HG03354 (cell line): ENCODE measurements around the gene ATXN10.

Experiments
- ATAC-seq: cut with Tn5 transposase; IDR thresholded peaks from one replicate; pipeline ENCODE4 v1.9.1; 2021; ENCODE audit warnings: mild to moderate bottlenecking; ENCODE audit not compliant: unreplicated experiment, poor library complexity, severe bottlenecking

ATXN10 gene

DNA sequence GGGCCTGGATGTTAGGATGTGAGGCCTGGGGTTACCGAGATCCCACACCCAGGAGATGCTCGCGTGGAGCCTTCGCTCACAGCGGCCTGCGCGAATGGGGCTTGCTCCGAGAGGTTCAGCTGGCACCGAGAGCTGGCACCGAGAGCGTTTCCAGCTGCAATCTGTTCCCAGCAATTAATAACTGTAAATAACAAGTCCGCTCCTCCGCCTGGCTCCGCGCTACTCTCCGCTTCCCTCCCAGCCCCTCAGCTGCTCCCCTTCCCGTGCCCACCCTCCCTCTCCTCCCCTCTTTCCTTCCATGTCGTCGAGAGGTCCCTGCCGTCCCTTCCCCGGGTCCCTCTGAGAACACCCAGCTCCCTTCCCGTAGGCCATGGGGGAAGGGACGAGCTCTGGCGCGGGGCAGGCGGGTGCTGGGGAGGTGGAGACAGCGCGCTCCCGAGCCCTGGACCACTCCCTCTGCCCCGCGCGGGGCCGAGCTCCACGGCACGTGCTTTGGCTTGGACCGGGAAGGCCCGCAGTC is 194.6 kb downstream of the ATXN10 start:
- no peak for ATAC-seq

DNA sequence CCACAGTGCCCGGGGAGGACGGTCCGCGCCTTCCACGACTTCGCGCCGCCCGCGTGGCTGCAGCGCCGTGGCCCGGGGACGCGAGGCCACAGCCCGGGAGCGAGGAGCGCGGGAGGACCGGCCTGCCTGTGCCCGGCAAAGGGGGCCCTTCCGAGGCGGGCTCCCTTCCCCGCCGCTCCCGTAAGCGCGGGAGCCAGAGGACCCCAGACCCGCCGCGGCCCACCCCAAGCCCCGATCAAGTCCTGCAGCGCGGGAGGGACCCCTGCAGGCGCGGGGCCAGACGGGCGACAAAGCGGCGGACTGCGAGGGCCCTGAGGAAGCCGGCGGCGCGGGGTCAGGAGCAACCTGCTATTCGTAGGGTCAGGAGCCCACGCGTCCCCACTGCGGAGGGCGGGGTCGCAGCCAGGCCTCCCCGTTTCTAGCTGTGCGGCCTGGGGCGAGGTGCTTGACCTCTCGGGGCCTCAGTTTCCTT is 195.0 kb downstream of the ATXN10 start:
- no peak for ATAC-seq

DNA sequence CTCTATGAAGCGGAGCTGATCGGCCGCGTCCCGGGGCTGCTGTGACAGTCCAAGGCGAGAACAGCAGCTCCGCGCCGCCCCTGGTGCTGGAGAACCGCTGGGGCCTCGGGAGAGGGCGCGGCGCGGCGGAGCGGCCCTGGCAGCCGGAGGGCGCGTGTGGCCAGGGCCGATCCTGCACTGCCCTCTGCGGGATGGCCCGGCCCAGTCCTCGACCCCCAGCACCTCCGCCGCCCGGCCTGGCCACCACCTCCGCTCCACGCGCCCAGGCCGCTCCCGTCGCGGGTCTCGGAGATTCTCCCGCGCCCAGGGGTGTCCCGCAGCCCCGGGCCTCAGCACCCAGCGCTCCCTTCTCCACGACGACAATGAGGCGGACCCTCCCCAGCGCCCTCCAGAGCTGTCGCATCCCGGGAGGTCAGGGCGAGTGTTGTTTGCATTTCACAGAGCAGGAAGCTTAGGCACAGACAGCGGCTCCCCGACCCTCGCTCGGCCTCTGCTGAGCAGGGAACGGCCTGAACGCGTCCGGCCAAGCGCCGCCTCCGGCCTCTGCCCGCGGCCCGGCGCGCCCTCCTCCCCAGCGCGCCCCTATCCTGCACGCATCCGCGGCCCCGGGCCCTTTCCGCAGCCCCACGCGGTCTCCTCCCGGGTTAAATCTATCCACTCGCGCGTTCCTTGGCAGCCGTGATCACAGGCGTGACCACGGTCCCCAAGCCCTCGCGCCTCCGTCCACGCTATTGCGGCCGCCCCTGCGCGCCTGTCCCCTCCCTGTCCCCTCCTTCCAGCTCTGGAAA is 195.7 kb downstream of the ATXN10 start:
- no peak for ATAC-seq

- ATAC-seq: no peak
Measured at GRCh38 chr22:45867906-45868555, 196.4 kb downstream of the ATXN10 start.

GRCh38 chr22:45868571-45869339 is 197.1 kb downstream of the ATXN10 start:
- no peak for ATAC-seq

- ATAC-seq: no peak
Measured at GRCh38 chr22:45869340-45869847, 197.8 kb downstream of the ATXN10 start.

DNA sequence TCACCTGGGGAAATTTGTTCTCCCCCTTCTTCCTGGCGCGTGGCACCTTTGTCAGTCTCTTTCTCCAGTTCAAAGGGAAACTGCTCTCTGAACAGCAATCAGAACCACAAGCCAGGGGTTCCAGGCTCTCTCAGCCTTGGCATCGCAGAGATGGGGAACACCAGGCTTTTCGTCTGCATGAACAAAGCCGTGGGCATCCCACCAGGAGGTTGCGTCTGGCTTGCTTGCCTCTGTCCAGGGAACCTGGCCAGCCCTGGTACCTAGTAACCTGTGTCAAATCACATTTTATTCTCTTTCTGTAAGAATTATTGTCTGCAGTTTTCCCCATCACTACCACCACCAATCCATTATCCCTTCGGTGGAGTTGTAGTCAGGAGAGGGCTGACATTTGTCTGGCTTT is 198.4 kb downstream of the ATXN10 start:
- ATAC-seq: no peak

DNA sequence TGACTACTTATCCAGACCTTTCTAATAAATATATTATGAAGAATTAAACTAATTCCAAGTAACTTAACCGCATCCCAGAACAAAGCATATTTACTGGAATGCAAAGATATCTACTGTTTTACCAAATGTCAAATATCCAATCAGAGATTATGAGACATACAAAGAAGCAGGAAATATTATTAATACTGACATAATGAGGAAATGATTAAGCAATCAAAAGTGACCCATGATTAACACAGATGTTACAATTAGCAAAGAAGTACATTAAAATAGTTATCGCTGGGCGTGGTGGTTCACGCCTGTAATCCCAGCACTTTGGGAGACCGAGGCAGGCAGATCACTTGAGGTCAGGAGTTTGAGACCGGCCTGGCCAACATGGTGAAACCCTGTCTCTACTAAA is 200.1 kb downstream of the ATXN10 start:
- no peak for ATAC-seq

- no peak for ATAC-seq
Measured at GRCh38 chr22:45872659-45873263, 201.1 kb downstream of the ATXN10 start.

DNA sequence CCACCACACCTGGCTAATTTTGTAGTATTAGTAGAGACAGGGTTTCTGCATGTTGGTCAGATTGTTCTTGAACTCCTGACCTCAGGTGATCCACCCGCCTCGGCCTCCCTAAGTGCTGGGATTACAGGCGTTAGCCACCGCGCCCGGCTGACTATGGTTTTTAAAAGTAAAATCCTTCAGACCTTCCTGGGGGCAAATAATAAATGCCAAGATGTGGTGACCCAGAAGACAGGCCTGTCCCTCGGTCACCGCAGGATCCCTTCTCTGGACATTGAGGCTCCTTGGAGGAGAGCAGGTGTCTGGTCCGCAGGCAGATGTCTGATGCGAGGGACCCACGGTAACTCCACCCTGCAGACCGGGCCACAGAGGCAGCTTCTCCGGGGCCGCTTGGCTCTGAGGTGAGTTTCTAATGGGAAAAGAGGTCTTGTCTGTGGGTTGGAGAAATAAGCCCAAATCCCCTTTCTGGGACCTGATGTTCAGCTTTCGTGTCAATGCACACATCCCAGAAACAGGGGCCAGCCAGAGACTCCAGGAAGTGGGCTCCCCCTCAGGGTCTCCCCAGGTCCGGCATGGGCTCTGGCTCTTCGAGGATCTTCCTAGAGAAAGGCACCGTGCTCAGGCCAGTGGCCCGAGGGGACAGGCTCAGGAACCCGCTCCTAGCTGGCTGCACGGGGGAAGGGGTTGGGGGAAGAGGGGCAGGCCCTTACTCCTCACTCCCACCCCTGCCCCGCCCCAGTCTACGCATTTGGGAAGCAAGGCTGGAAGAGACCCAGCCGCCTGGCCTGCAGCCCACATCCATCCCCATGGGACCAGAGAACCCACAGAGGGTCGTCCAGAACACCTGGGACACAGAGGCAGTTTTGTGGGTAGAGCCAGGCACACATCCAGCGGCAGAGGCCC is 204.8 kb downstream of the ATXN10 start:
- ATAC-seq: no peak

DNA sequence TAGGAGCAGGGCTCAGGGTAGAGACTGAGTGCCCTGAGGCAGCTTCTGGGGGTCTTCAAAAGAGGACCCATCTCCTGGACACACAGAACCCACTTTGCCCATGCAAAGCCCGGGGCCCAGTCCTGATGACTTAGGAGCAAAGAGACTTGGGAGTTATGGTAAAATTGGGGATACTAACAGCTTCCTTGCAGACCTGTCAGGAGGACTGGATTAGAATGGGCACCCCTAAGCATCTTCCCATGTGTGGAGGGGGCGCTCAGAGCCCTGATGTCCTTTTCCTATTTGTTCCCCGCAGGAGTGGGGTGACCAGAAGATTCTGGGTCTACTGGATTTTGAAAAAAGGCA is 205.4 kb downstream of the ATXN10 start:
- ATAC-seq: no peak

DNA sequence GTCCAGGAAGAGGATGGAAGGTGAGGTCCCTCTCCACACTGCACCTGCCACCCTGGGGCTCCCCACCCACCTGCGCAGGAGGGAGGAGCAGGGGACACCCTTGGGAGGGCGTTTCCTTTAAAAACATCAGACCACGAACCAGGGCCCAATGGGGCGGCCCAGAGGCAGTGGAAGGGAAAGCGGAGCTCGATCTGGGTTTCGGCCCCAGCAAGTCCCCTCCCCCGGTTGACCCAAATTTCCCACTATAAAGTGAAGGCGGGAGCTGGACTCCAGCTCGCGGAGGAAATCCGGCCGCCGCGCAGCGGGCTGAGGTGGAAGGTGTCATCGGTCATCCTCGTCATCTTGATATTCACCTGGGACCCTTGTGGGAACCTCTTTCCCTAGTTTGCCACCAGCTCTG is 206.0 kb downstream of the ATXN10 start:
- ATAC-seq: no peak

DNA sequence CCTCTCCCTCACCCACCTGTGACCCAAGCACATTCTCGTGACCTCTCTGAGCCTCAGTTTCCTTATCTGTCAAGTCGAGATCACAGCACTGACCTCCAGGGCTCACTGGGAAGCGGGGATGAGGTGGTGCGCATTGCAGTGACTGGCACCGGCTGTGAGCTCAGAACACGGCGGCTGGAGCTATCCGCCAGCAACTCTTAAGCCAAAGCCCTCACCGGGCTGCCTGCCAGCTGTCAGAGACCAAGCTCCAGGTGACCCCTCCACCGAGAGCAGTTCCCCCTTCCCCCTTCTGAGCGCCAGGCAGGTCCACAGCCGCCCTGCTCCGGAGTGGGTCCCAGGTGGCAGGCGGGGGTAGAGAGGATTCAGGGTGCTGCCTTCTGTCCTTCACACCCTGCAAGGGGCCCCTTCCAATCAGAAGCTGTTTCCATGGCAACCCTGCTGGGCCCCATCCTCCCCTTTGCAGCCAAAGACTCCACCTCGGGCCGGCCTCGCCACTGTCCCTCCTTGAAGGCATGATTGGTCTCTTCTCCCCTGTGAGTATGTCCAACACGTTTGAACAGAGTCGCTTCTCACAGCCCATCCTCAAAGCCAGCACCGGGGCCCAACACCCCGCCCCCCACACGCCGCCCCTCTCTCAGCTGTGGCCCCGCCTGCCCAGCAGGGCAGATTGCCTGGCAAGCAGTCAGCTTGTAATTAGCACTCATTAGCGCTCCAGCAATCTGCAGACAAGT is 206.6 kb downstream of the ATXN10 start:
- ATAC-seq: no peak

DNA sequence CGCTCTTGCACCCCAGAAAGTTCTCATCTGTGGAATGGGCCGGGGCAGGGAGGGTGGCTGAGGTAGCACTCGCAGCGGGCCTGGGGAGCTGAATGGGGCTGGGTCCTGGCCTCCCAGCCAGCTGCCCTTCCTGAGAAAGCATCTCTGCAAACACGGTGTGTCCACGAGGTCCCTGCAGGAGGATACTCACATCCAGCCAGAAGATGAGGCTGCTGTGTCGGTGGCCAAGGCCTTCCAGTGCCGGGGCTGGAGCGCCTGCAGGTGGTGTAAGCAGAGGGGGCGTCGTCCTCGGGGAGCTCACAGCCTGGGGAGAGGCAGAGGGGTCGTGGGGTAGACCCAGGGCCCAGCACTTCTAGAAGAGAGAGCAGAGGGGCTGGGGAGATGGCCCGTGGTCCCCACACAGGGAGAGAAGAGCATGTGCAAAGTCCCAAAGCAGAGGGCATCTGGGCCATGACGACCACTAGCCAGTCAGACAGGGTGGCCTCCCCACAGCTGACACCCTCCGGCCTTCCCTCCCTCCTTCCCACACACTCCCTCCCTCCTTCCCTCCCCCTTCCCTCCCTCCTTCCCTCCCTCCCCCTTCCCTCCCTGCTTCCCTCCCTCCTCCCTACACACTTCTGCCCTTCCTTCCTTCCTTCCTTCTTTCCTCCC is 207.4 kb downstream of the ATXN10 start:
- no peak for ATAC-seq

DNA sequence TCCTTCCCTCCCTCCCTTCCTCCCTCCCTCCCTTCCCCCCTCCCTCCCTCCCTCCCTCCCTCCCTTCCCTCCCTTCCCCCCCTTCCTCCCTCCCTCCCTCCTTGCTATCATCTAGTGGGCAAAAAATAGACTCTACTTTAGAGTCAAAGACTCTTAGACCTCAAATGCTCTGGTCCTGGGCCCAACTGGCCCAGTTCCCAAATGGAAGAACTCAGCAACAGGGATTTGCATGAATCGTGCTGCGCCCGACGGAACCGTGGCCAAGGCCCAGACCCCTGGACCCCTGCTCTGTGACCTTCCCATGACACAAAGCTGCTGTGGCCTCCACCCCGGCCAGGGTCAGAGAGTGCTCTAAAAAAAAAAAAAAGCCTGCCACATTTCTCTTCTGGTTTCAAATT is 207.9 kb downstream of the ATXN10 start:
- no peak for ATAC-seq

DNA sequence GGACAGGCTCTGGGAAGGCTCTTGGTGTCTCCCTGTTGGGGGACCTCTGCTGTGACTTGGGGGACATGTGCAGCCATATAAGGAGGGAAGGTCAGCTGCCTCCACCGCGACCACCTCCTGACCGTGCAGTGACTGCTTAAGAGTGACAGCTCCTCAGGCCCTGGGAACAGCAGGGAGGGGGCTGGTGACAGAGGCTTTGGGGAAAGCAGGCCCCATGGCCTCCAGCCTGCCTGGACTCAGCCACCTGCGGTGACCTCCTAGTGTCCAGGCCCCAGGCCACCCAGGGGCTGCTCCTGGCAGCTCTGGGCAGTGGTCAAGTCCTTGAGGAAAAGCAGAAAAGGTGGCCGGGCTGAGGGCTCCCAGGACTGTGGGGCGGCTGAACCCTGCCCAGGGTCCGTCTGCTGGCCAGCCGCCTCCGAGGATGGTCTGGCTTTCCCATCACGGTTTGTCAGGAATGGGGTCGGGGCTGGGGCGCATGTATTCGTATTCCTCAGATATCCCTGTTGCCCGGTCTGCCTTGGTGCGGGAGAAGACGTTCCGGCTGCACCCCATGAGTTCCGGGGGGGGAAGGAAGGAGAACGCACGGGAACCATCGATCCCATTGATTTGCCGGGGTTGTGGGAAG is 208.6 kb downstream of the ATXN10 start:
- ATAC-seq: no peak

GRCh38 chr22:45880716-45881523 is 209.3 kb downstream of the ATXN10 start:
- no peak for ATAC-seq
